SK-N-SH treated with all-trans-retinoic acid at 6 μM for 48 hours (cell line): ENCODE measurements around the gene UBE4B.

Source experiments
- GLIS3 ChIP-seq: fragments of 250-450 bp; sonication (Bioruptor Pico); IDR thresholded peaks from 2 replicates; pipeline ENCODE4 v1.5.0; 2020; ENCODE audit warnings: mild to moderate bottlenecking, moderate library complexity
- PATZ1 ChIP-seq: fragments of 250-450 bp; sonication (Bioruptor Pico); IDR thresholded peaks from 2 replicates; pipeline ENCODE4 v1.8.0; 2020; ENCODE audit warnings: mild to moderate bottlenecking, moderate library complexity, borderline replicate concordance
- ZFP3 ChIP-seq: fragments of 250-450 bp; sonication (Bioruptor Pico); IDR thresholded peaks from 2 replicates; pipeline ENCODE4 v1.5.0; 2020; ENCODE audit warnings: mild to moderate bottlenecking, moderate library complexity
- ZFP30 ChIP-seq: fragments of 450-650 bp; formaldehyde crosslinking; IDR thresholded peaks from 2 replicates; pipeline ENCODE4 v1.5.0; 2022; ENCODE audit warnings: mild to moderate bottlenecking, moderate library complexity

GRCh38 chr1:10061276-10061675 lies 28.5 kb downstream of the UBE4B start:
- TF ChIP-seq ZFP3 (CRISPR knock-in tag) (no peak), GLIS3 (CRISPR knock-in tag) (no peak), PATZ1 (no peak), ZFP30 (CRISPR knock-in tag) (no peak)
